GM12878 (cell line): ENCODE results near the gene CAPN7. TPM values are rescaled to one million over a fixed set of nuclear protein-coding genes. Genes with fewer than 3 reads are reported as not detected.

ENCODE experiments used
- ATAC-seq: fragments of 200-7000 bp; cut with Tn5 transposase; 3 replicates; pipeline ENCODE4 v1.9.1; 2020; ENCODE audit warnings: mild to moderate bottlenecking, moderate library complexity
- BruUV-seq: library from RNA; stranded (reverse); fragments of 400-500 nt; replicated peaks from 2 replicates; lab custom pipeline; 2021; lab: Mats Ljungman, UMichigan
- CTCF ChIA-PET: fragments of 300-600 bp; sonication (Branson Sonifier 250); formaldehyde crosslinking; extraction: SDS; loops from one replicate; lab custom pipeline; 2021; ENCODE audit warnings: inconsistent platforms; lab: Yijun Ruan, JAX
- POLR2A ChIA-PET: fragments of 350-600 bp; formaldehyde crosslinking; extraction: SDS; loops from one replicate; lab custom pipeline; 2021; ENCODE audit warnings: inconsistent platforms; lab: Charles Lee
- RAD21 ChIA-PET: fragments of 300-600 bp; sonication (Branson Sonifier 250); formaldehyde crosslinking; loops from one replicate; lab custom pipeline; 2023; ENCODE audit warnings: antibody characterized with exemption; ENCODE audit not compliant: unreplicated experiment; lab: Charles Lee
- SMC1A ChIA-PET: fragments of 300-600 bp; sonication (Branson Sonifier 250); formaldehyde crosslinking; loops from one replicate; lab custom pipeline; 2023; ENCODE audit not compliant: unreplicated experiment, uncharacterized antibody; lab: Charles Lee
- DNase-seq: peaks from one replicate; pipeline ENCODE4 v3.0.0-alpha.2; 2011; ENCODE audit warnings: low read depth, low spot score
- FAIRE-seq: peaks from 3 replicates; lab custom pipeline; 2011; peaks lifted over from hg19 to GRCh38; lab: Jason Lieb, UNC
- H2AFZ ChIP-seq: 2 replicates; pipeline ENCODE4 v1.6.0; 2011; ENCODE audit warnings: low read depth, low read length, control low read depth; ENCODE audit not compliant: control insufficient read depth
- H3K27ac ChIP-seq: 2 replicates; pipeline ENCODE4 v1.5.1; 2011; ENCODE audit warnings: control low read depth; ENCODE audit not compliant: control insufficient read depth, insufficient read depth
- H3K27me3 ChIP-seq, 2 experiments: replicated peaks in 1 of 2; 2 replicates each; pipeline versions ENCODE4 v1.6.0 to v1.6.1; 2011; ENCODE audit warnings: low read length in 1 of 2; ENCODE audit not compliant: control insufficient read depth in 2 of 2, insufficient read depth in 2 of 2
- H3K36me3 ChIP-seq, 2 experiments: 2 replicates each; pipeline ENCODE4 v1.5.1; 2011; ENCODE audit warnings: low read length in 1 of 2; ENCODE audit not compliant: control insufficient read depth in 2 of 2, insufficient read depth in 2 of 2
- H3K4me1 ChIP-seq: 2 replicates; pipeline ENCODE4 v1.6.1; 2011; ENCODE audit warnings: mild to moderate bottlenecking, low read length, moderate library complexity, mixed read lengths; ENCODE audit not compliant: control insufficient read depth, insufficient read depth
- H3K4me2 ChIP-seq: 2 replicates; pipeline ENCODE4 v1.6.0; 2011; ENCODE audit warnings: control low read depth; ENCODE audit not compliant: control insufficient read depth, insufficient read depth
- H3K4me3 ChIP-seq: fragments of 200-600 bp; sonication (generic); 2 replicates; pipeline ENCODE4 v1.5.1; 2016
- H3K79me2 ChIP-seq: 2 replicates; pipeline ENCODE4 v1.6.0; 2011; ENCODE audit warnings: low read length; ENCODE audit not compliant: control insufficient read depth, insufficient read depth
- H3K9ac ChIP-seq: 2 replicates; pipeline ENCODE4 v1.8.0; 2011; ENCODE audit warnings: low read length, control low read depth, mixed read lengths; ENCODE audit not compliant: control insufficient read depth, insufficient read depth
- H3K9me3 ChIP-seq: replicated peaks from 3 replicates; pipeline ENCODE4 v1.5.1; 2011; ENCODE audit warnings: mild to moderate bottlenecking, low read length; ENCODE audit not compliant: control insufficient read depth, insufficient read depth
- H4K20me1 ChIP-seq: 2 replicates; pipeline ENCODE4 v1.6.0; 2011; ENCODE audit not compliant: control insufficient read depth, insufficient read depth
- CEBPB ChIP-seq, 2 experiments: fragments of 150-350 bp in 1 of 2; IDR thresholded peaks; 2 replicates each; pipeline ENCODE4 v1.6.1; 2012 to 2014; ENCODE audit warnings: low read depth in 2 of 2, low read length in 2 of 2, borderline replicate concordance in 1 of 2, inconsistent platforms in 1 of 2
- CEBPZ ChIP-seq: fragments of 150-350 bp; IDR thresholded peaks from 2 replicates; pipeline ENCODE4 v1.6.1; 2016; ENCODE audit warnings: low read depth, low read length
- CHD1 ChIP-seq: IDR thresholded peaks from 2 replicates; pipeline ENCODE4 v1.6.1; 2012; ENCODE audit warnings: low read depth, low read length, improper control_type of control experiment
- FOXK2 ChIP-seq: fragments of 450-650 bp; IDR thresholded peaks from 2 replicates; pipeline ENCODE4 v1.6.1; 2017; ENCODE audit warnings: mild to moderate bottlenecking, moderate library complexity
- GATAD2B ChIP-seq: fragments of 450-650 bp; conservative IDR thresholded peaks from 2 replicates; pipeline ENCODE4 v1.6.1; 2017; ENCODE audit warnings: low read depth, mild to moderate bottlenecking, moderate library complexity
- HDAC2 ChIP-seq: fragments of 200-600 bp; sonication (generic); IDR thresholded peaks from 2 replicates; pipeline ENCODE4 v1.6.1; 2017
- MLLT1 ChIP-seq: fragments of 450-650 bp; IDR thresholded peaks from 2 replicates; pipeline ENCODE4 v1.6.1; 2016; ENCODE audit warnings: mild to moderate bottlenecking
- NFYA ChIP-seq: IDR thresholded peaks from 2 replicates; pipeline ENCODE4 v1.6.1; 2011; ENCODE audit warnings: low read depth, mild to moderate bottlenecking, low read length, improper control_type of control experiment, borderline replicate concordance
- SMC3 ChIP-seq: IDR thresholded peaks from 2 replicates; pipeline ENCODE4 v1.6.1; 2011; ENCODE audit warnings: low read length, improper control_type of control experiment, borderline replicate concordance
- SPI1 ChIP-seq: IDR thresholded peaks from 2 replicates; pipeline ENCODE4 v1.6.1; 2011; ENCODE audit warnings: low read depth, mild to moderate bottlenecking, low read length, moderate library complexity, borderline replicate concordance; ENCODE audit not compliant: insufficient read depth
- WGBS: methylation state at CpG from one replicate; pipeline ENCODE4 v1.1.6; 2016; ENCODE audit warnings: low lambda C conversion rate; ENCODE audit not compliant: insufficient replicate concordance, insufficient coverage; ENCODE audit errors: missing lambda C conversion rate; 5-methylcytosine and 5-hydroxymethylcytosine counted together
- in situ Hi-C: fragments of 300-500 bp; cut with MboI; formaldehyde crosslinking; loops from 9 replicates; pipeline ENCODE4 v1.14.3; 2018; ENCODE audit warnings: mixed read lengths
- intact Hi-C: fragments of 100-400 bp; cut with micrococcal nuclease; formaldehyde crosslinking; loops from one replicate; pipeline ENCODE4 v1.14.2; 2022; ENCODE audit not compliant: unreplicated experiment
- polyA plus RNA-seq, 11 experiments: library from polyadenylated mRNA; depleted of rRNA in 4 of 11; unstranded in 6 of 11; stranded (reverse) in 5 of 11; fragments of >200 nt; fragmentation: Nextera tagmentation in 4 of 11; fragmentation: Illumina TruSeq in 1 of 11; extraction: Ambion mirVana in 4 of 11; extraction: Trizol in 1 of 11; gene quantifications; 1 replicate in 1 of 11; 2 replicates in 10 of 11; pipeline versions ENCODE4 v1.2.1 to v1.2.3, GENCODE V29; 2011 to 2016; ENCODE audit warnings: inconsistent platforms in 2 of 11, missing spikeins in 2 of 11, low read depth in 1 of 11
- total RNA-seq, 4 experiments: library from RNA; depleted of rRNA in 3 of 4; stranded (reverse); fragments of >200 nt in 3 of 4; fragmentation: Illumina TruSeq in 1 of 4; extraction: Trizol in 1 of 4; gene quantifications; 2 replicates each; pipeline versions ENCODE4 v1.2.1 to v1.2.3, GENCODE V29; 2013 to 2021

The CAPN7 gene
- total and polyA plus RNA-seq, 10 of the 15 experiments (the other 5 are each of a cell fraction or from before 2014, with no cell fraction given), result 5.3 to 27.0 (median 18.2) TPM

DNA sequence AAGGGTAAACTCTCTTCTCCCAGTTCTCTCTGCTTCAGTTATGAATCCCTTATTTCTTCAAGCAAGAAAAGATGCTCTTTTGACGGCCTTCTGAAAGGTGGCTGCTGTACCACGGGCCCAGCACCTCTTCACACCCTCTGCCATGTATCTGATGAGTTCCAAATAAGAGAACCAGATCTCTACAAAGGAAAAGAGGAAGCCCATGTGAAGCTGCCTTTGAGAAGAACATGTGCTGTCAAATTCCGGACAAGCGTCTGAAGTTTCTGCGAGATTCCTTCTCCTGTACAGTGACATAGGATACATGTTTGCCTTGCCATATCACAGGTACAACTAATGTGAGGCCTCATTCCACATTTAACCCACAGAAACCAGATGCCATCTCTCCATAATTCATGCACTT is 67.2 kb downstream of the CAPN7 start:
- H4K20me1 ChIP-seq, result no peaks in the 10 kb centered on the region
- 66% methylated on average over 5 of the region's 5 CpGs for WGBS
- DNase-seq (no peak), ATAC-seq (no peak), FAIRE-seq (no peak)
- no peak overlapping the region for H3K4me2 ChIP-seq
- ChIA-PET SMC1A (interaction anchor here (0.8 to 16.3 kb wide), 5 partner anchors 9 to 133 kb away, joined by 3 to 223 read pairs (median 6); no protein-coding TSS in a partner anchor), RAD21 (interaction anchor here (1.4 kb wide), 1 partner anchor 18 kb away, joined by 3 read pairs; no protein-coding TSS in a partner anchor), CTCF (interaction anchor here (0.6 to 11.8 kb wide), 7 partner anchors 17 to 217 kb away, joined by 3 to 228 read pairs (median 4); no protein-coding TSS in a partner anchor), POLR2A (interaction anchor here (0.7 kb wide), 1 partner anchor 72 kb away, joined by 3 read pairs; no protein-coding TSS in a partner anchor)
- intact Hi-C loops, result loop anchor here (2.0 kb wide), 1 partner anchor 18 kb away; no protein-coding TSS in a partner anchor
- H3K27ac ChIP-seq, result no peak overlapping the region
- no peaks in the 10 kb centered on the region for H3K9me3 ChIP-seq
- no peaks in the 10 kb centered on the region for H3K27me3 ChIP-seq
- no peak overlapping the region for H2AFZ ChIP-seq
- in situ Hi-C loops, result no loop called here
- peaks cover 37% of the 10 kb centered on the region for H3K4me1 ChIP-seq
- TF ChIP-seq SMC3 (no peak), SPI1 (peak; percentile 48; the same call in 1 of the 2 replicates)
- no peak overlapping the region for H3K9ac ChIP-seq
- no TSS peak for BruUV-seq
- peaks cover 4% of the 10 kb centered on the region for H3K79me2 ChIP-seq
- H3K36me3 ChIP-seq, result peaks cover 3 to 28% of the 10 kb centered on the region in 2 experiments; a peak in 3 of 4 replicates
- no peak overlapping the region for H3K4me3 ChIP-seq

GRCh38 chr3:15276028-15276724 is 70.1 kb downstream of the CAPN7 start:
- peaks cover 19% of the 10 kb centered on the region for H3K4me1 ChIP-seq
- H3K9me3 ChIP-seq, result no peaks in the 10 kb centered on the region
- DNase-seq, result no peak
- CTCF ChIA-PET, result interaction anchor here (0.7 to 2.8 kb wide), 9 partner anchors 8 to 129 kb away, joined by 3 to 8 read pairs (median 4); partner anchors contain the start of gene SH3BP5
- no peak overlapping the region for H2AFZ ChIP-seq
- 79% methylated on average over 11 of the region's 11 CpGs for WGBS
- RAD21 ChIA-PET, result interaction anchor here (0.7 to 1.3 kb wide), 6 partner anchors 8 to 129 kb away, joined by 3 to 5 read pairs (median 3); partner anchors contain the start of gene SH3BP5
- no peaks in the 10 kb centered on the region; the same call in 1 of the 2 replicates for H3K79me2 ChIP-seq
- no peak overlapping the region for H3K27ac ChIP-seq
- H3K27me3 ChIP-seq, result no peaks in the 10 kb centered on the region
- H4K20me1 ChIP-seq, result no peaks in the 10 kb centered on the region
- H3K4me2 ChIP-seq, result no peak overlapping the region
- in situ Hi-C loops, result no loop called here
- SMC1A ChIA-PET, result interaction anchor here (0.8 to 16.3 kb wide), 11 partner anchors 10 to 130 kb away, joined by 3 to 223 read pairs (median 4); partner anchors contain the start of gene SH3BP5
- intact Hi-C loops, result no loop called here
- no TSS peak for BruUV-seq
- POLR2A ChIA-PET, result interaction anchor here (0.6 to 1.2 kb wide), 3 partner anchors 32 to 106 kb away, joined by 3 to 5 read pairs (median 4); no protein-coding TSS in a partner anchor
- no peak overlapping the region for H3K9ac ChIP-seq
- no peak overlapping the region for H3K4me3 ChIP-seq
- H3K36me3 ChIP-seq, result peaks cover 0 to 10% of the 10 kb centered on the region in 2 experiments; a peak in 2 of 4 replicates
- no peak for ATAC-seq
- no peak for FAIRE-seq
- TF ChIP-seq GATAD2B (no peak), NFYA (no peak), HDAC2 (no peak), CEBPZ (no peak), CEBPB (IDR thresholded peaks at IDR 0.05; ENCODE audit: borderline replicate concordance in 1 of 2, low read depth in 2 of 2, low read length in 2 of 2) (no peak), CHD1 (no peak), MLLT1 (no peak), FOXK2 (no peak)
